Measurements from ENCODE around the gene RNF180. TPM values are rescaled to one million over a fixed set of nuclear protein-coding genes. Genes with fewer than 3 reads are reported as not detected.

Gene RNF180
- total RNA-seq, 1 donor from 2014 or later = 7.9 TPM

- intact Hi-C loops (cut with DNase I) = no loop called here
- no peaks in the 10 kb centered on the region for H3K36me3 ChIP-seq
- TF ChIP-seq CTCF (IDR thresholded peaks at IDR 0.05) = no peak
- H3K4me1 ChIP-seq = peaks cover 0 to 13% of the 10 kb centered on the region in 2 donors
- peak overlapping the region; percentile 0 to 11 for H3K4me3 ChIP-seq
- no peak for DNase-seq (ENCODE audit: low spot score in 2 of 2)
- H3K9me3 ChIP-seq = no peaks in the 10 kb centered on the region
- H3K27ac ChIP-seq = peak overlapping the region; percentile 68
- H3K27me3 ChIP-seq = no peaks in the 10 kb centered on the region
Measured at GRCh38 chr5:64180661-64181343, 15.2 kb downstream of the RNF180 start.

- Histone ChIP-seq H3K4me1 (peaks cover 0 to 14% of the 10 kb centered on the region in 2 donors), H3K4me3 (peak overlapping the region in 1 of 2 donors; percentile 11), H3K9me3 (no peaks in the 10 kb centered on the region), H3K27me3 (no peaks in the 10 kb centered on the region), H3K27ac (peak overlapping the region; percentile 68), H3K36me3 (no peaks in the 10 kb centered on the region)
- no peak for DNase-seq (ENCODE audit: low spot score in 2 of 2)
- TF ChIP-seq CTCF (IDR thresholded peaks at IDR 0.05) = no peak
- intact Hi-C loops (cut with DNase I) = no loop called here
Measured at GRCh38 chr5:64181440-64181839, 15.8 kb downstream of the RNF180 start.

GRCh38 chr5:64183956-64184355 is 18.3 kb downstream of the RNF180 start:
- no peak overlapping the region for H3K4me3 ChIP-seq
- no peak for DNase-seq (ENCODE audit: low spot score in 2 of 2)
- H3K27ac ChIP-seq = no peak overlapping the region
- no peak for TF ChIP-seq CTCF (IDR thresholded peaks at IDR 0.05)
- no peaks in the 10 kb centered on the region for H3K36me3 ChIP-seq
- no peaks in the 10 kb centered on the region for H3K9me3 ChIP-seq
- intact Hi-C loops (cut with DNase I) = no loop called here
- peaks cover 0 to 16% of the 10 kb centered on the region in 2 donors for H3K4me1 ChIP-seq
- no peaks in the 10 kb centered on the region for H3K27me3 ChIP-seq

- intact Hi-C loops (cut with DNase I) = no loop called here
- Histone ChIP-seq H3K4me1 (peaks cover 0 to 18% of the 10 kb centered on the region in 2 donors), H3K36me3 (no peaks in the 10 kb centered on the region), H3K27ac (no peak overlapping the region), H3K9me3 (no peaks in the 10 kb centered on the region), H3K4me3 (no peak overlapping the region), H3K27me3 (no peaks in the 10 kb centered on the region)
- no peak for TF ChIP-seq CTCF (IDR thresholded peaks at IDR 0.05)
- no peak for DNase-seq (ENCODE audit: low spot score in 2 of 2)
Measured at GRCh38 chr5:64184832-64185231, 19.2 kb downstream of the RNF180 start.

GRCh38 chr5:64188776-64189175 is 23.1 kb downstream of the RNF180 start:
- no peaks in the 10 kb centered on the region for H3K27me3 ChIP-seq
- intact Hi-C loops (cut with DNase I) = no loop called here
- no peak for TF ChIP-seq CTCF (IDR thresholded peaks at IDR 0.05)
- no peak overlapping the region for H3K4me3 ChIP-seq
- DNase-seq (ENCODE audit: low spot score in 2 of 2) = no peak
- H3K27ac ChIP-seq = no peak overlapping the region
- H3K4me1 ChIP-seq = peaks cover 0 to 19% of the 10 kb centered on the region in 2 donors
- no peaks in the 10 kb centered on the region for H3K9me3 ChIP-seq
- H3K36me3 ChIP-seq = no peaks in the 10 kb centered on the region

Data from ascending aorta (tissue), 2 donors.